MM.1S (cell line): ENCODE results near the gene FHIT.

ENCODE experiments used
- EZH2 ChIP-seq: fragments of 300-600 bp; sonication (generic); optimal IDR thresholded peaks from 2 replicates; pipeline ENCODE3; 2017; ENCODE audit warnings: low read depth, mild to moderate bottlenecking, antibody characterized with exemption, low read length, mixed read lengths
- EZH2phosphoT487 ChIP-seq: fragments of 300-600 bp; sonication (generic); IDR thresholded peaks from 2 replicates; pipeline ENCODE4 v1.6.1; 2018; ENCODE audit warnings: antibody characterized with exemption, low read length
- TF ChIP-seq, protein P1 (sequence below): fragments of 300-600 bp; sonication (generic); IDR thresholded peaks from 2 replicates; pipeline ENCODE4 v1.5.1; 2016; ENCODE audit warnings: antibody characterized with exemption, low read length, mixed read lengths

DNA sequence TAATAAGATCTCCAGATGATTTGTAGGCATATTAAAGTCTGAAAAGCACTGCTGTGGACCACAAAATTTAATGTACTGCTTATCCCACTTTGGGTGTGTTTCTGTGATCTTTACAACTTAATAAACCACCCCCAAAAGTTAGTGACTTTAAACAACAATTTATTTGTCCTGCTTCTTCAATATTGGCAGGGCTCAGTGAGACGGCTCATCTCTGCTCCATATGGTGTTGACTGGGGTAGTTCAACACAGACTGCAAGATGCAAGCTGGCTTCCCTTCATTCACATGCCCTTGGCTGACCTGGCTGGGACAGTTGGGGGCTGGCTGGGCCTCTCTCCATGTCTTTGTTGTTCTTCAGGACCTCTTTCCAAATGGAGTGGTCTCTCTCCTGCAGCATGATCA, 337.8 kb downstream of the FHIT start:
- TF ChIP-seq, protein P1, sequence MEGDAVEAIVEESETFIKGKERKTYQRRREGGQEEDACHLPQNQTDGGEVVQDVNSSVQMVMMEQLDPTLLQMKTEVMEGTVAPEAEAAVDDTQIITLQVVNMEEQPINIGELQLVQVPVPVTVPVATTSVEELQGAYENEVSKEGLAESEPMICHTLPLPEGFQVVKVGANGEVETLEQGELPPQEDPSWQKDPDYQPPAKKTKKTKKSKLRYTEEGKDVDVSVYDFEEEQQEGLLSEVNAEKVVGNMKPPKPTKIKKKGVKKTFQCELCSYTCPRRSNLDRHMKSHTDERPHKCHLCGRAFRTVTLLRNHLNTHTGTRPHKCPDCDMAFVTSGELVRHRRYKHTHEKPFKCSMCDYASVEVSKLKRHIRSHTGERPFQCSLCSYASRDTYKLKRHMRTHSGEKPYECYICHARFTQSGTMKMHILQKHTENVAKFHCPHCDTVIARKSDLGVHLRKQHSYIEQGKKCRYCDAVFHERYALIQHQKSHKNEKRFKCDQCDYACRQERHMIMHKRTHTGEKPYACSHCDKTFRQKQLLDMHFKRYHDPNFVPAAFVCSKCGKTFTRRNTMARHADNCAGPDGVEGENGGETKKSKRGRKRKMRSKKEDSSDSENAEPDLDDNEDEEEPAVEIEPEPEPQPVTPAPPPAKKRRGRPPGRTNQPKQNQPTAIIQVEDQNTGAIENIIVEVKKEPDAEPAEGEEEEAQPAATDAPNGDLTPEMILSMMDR, result no peak
- no peak for TF ChIP-seq EZH2
- TF ChIP-seq EZH2phosphoT487, result no peak
